AG09319 (cell line): ENCODE results near the gene SCAND1.

ENCODE experiments used
- DNase-seq: peaks from one replicate; pipeline ENCODE4 v3.0.0-alpha.2; 2010; ENCODE audit warnings: low read depth; ENCODE audit errors: extremely low read depth
- TF ChIP-seq, protein P1 (sequence below): IDR thresholded peaks from 2 replicates; pipeline ENCODE4 v1.5.1; 2011; ENCODE audit warnings: low read depth, mild to moderate bottlenecking, inconsistent platforms, low read length, moderate library complexity

Gene SCAND1

DNA sequence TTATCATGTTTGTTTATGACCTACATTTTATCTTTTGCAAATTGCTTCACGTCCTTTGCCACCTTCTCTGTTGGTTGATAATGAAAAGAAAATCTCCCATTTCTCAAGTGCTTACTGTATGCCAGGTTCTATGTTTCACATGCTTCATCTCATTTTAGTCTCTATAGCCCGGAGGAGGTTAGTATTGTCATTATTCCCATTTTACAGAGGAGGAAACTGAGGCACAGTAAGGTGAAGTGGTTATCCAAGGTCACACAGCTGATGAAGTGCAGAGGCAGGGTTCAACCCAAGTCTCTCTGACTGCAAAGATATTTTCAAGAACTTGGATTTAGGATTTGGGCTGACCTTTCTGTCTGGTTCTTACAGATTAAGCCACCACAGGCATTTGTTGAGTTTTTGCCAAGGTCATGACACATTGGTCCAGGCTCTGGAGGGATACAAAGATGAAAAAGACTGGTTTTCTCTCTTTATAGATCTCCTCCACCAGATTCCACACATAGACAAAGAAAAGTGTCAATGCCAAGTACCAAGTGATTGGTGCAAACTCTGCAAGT lies 34.7 kb upstream of the SCAND1 start:
- DNase-seq: no peak
- TF ChIP-seq, protein P1, sequence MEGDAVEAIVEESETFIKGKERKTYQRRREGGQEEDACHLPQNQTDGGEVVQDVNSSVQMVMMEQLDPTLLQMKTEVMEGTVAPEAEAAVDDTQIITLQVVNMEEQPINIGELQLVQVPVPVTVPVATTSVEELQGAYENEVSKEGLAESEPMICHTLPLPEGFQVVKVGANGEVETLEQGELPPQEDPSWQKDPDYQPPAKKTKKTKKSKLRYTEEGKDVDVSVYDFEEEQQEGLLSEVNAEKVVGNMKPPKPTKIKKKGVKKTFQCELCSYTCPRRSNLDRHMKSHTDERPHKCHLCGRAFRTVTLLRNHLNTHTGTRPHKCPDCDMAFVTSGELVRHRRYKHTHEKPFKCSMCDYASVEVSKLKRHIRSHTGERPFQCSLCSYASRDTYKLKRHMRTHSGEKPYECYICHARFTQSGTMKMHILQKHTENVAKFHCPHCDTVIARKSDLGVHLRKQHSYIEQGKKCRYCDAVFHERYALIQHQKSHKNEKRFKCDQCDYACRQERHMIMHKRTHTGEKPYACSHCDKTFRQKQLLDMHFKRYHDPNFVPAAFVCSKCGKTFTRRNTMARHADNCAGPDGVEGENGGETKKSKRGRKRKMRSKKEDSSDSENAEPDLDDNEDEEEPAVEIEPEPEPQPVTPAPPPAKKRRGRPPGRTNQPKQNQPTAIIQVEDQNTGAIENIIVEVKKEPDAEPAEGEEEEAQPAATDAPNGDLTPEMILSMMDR: no peak

DNA sequence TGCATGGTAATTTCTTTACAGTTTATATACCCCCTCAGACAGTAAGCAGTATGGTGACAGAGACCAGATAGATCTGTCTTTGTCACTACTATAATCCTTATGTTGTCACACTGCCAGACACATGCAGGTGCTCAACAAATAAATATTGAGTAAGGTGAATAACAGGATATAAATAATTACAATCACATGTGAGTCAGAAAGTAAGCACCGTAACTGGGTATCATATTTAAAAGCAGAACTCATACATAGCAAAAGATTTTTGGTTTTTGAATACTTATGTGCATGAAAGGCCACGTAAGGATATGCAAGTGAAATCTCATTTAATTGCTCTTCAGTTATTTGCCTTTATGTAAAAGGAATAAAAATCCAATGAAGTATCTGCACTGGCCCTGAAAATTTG lies 31.5 kb upstream of the SCAND1 start:
- DNase-seq: no peak
- TF ChIP-seq, protein P1: no peak

DNA sequence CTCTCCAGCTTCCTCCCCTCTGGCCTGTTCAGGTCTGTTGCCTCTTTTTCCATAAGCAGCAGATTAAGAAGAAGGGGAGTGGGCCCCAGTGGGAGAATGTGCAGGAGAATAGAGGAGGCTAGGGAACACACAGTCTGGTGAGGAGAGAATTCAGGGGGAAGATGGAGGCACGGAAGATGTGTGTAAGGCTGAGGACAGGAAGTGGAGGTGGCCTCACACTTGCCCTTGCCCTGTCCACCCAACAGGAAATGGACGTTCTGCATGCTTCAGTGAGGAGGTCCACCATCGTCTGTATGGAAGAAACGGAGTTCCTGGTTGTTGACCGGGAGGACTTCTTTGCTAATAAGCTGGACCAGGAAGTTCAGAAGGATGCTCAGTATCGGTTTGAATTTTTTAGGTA lies 30.1 kb upstream of the SCAND1 start:
- no peak for DNase-seq
- TF ChIP-seq, protein P1: no peak

DNA sequence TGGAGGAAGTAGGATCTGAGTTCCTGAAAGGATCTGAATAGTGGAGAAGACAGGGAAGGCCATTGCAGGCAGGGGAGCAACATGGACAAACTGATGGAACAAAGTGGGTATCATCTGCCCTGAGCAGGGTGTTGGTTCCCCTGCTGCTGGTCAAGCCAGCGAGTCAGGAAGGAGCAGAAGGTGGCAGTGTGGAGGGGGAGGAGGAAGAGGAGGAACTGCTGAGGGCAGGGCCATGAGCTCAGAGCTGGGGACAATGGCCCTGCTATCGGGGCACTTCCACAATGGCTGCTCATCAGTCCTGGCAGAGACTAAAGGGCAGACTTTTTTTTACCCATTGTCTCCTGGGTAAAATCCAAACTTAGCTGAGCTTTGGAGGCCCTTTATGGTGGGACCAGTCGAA lies 27.7 kb upstream of the SCAND1 start:
- no peak for DNase-seq
- TF ChIP-seq, protein P1: no peak

DNA sequence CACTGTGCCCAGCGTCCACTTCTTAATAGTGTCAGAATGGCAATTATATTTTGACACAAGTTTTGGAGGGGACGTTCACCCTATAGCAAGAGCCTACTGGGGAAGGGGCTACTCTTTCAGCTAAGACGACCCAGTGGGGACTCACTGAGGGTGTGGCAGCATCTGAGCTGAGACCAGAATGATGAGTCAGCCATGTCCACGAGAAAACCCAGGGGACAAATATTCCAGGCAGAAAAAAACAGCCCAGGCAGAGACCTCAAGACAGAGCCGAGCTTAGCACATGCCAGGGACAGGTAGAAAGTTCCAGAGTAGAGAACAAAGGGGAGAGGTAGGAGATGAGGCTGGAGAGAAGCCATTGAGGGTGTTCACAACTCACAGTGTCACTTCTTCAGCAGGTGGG lies 25.2 kb upstream of the SCAND1 start:
- DNase-seq: no peak
- TF ChIP-seq, protein P1: no peak

DNA sequence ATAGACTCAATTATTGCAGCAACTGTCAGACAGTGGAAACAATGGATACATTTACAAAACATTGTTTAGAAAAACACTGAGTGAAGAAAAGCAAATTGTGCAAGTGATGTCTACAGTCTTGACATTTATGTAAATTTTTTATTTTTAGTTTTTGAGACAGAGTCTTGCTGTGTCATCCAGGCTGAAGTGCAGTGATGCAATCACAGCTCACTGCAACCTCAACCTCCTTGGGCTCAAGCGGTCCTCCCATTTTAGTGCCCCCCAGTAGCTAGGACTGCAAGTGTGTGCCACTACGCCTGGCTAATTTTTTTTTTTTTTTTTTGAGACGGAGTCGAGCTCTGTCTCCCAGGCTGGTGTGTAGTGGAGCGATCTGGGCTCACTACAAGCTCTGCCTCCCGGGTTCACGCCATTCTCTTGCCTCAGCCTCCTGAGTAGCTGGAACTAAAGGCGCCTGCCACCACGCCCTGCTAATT lies 23.8 kb upstream of the SCAND1 start:
- no peak for DNase-seq
- TF ChIP-seq, protein P1: no peak

DNA sequence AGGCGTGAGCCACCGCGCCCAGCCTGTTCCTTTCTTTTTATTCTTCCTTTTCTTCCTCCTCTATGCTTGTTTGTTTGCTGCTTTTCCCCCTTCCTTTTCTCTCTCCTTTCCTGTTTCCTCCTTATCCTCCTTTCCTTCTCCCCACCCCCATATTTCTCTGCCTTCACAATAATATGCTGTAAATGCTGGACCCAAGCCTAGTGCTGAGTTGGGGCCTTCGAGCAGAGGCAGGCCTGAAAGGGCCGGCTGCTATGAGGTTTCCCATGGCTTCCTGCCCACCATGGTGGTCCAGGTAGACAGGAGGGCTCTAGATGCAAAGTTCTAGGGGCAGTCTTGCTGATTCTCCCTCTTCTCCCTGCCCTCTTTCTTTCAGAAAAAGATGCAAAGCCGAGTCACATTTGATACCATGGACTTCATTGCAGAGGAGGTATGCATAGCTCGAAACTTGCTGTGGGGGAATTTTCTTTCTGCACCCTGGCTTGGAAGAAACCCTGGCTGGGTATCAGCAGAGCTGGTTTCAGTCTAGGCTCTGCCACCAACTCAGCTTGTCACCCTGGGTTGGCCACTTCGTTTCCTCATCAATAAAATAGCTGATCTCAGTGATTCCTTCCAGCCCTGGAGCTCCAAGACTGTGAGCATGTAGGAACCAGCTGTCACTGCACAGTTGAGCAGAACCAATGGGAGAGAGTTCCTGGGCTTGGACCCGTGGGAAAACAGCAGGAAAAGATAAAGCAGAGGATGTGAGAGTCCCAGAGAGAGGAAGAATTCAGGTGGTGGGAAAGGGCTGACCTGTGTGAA lies 21.5 kb upstream of the SCAND1 start:
- TF ChIP-seq, protein P1: no peak
- DNase-seq: no peak
